ENCODE results near the gene RFXANK.
A peak's percentile ranks its signal among the peaks of the same experiment; 100 is the strongest.
"Not testable (repeated sequence)": the region's sequence is repeated elsewhere in the genome, so short reads cannot be mapped to it uniquely, and the experiment has no call there.

Gene RFXANK

GRCh38 chr19:19192078-19192882 lies at the start of gene RFXANK, which contains the start of gene BORCS8:
Gene RFXANK (plus strand): TSS chr19:19192258. CDS start chr19:19193947, 1,689 bp downstream.
Gene BORCS8 (minus strand): TSS chr19:19192152. CDS start chr19:19192117, 35 bp downstream.
- DNase-seq, result peak; percentile 100

- DNase-seq, result no peak
These were observed 49.7 kb upstream of the RFXANK start for GRCh38 chr19:19142347-19142746.

- no peak for DNase-seq
These were observed 46.8 kb upstream of the RFXANK start for GRCh38 chr19:19145281-19145680.

- DNase-seq, result peak; percentile 74
These were observed 46.1 kb upstream of the RFXANK start for GRCh38 chr19:19145684-19146608.

GRCh38 chr19:19146865-19147264 lies 45.2 kb upstream of the RFXANK start:
- DNase-seq, result no peak

GRCh38 chr19:19147344-19147743 lies 44.7 kb upstream of the RFXANK start:
- DNase-seq, result no peak

- not testable (repeated sequence) for DNase-seq
These were observed 43.6 kb upstream of the RFXANK start for GRCh38 chr19:19148504-19148903.

GRCh38 chr19:19149435-19149834 lies 42.6 kb upstream of the RFXANK start:
- DNase-seq, result no peak

GRCh38 chr19:19151418-19151817 lies 40.6 kb upstream of the RFXANK start:
- DNase-seq, result no peak

- DNase-seq, result no peak
These were observed 39.2 kb upstream of the RFXANK start for GRCh38 chr19:19152668-19153384.

GRCh38 chr19:19154768-19155494 lies 37.1 kb upstream of the RFXANK start:
- no peak for DNase-seq

GRCh38 chr19:19155495-19156219 lies 36.4 kb upstream of the RFXANK start:
- no peak for DNase-seq

GRCh38 chr19:19157808-19158207 lies 34.2 kb upstream of the RFXANK start:
- no peak for DNase-seq

GRCh38 chr19:19159534-19159933 lies 32.5 kb upstream of the RFXANK start:
- DNase-seq, result no peak

GRCh38 chr19:19160461-19161035 lies 31.5 kb upstream of the RFXANK start:
- no peak for DNase-seq

- no peak for DNase-seq
These were observed 29.6 kb upstream of the RFXANK start for GRCh38 chr19:19162495-19162894.

GRCh38 chr19:19165396-19165795 lies 26.7 kb upstream of the RFXANK start:
- no peak for DNase-seq

GRCh38 chr19:19167612-19168011 lies 24.4 kb upstream of the RFXANK start:
- DNase-seq, result no peak

GRCh38 chr19:19169236-19170052 lies 22.6 kb upstream of the RFXANK start:
- no peak for DNase-seq
